SK-N-SH treated with all-trans-retinoic acid at 6 μM for 48 hours (cell line): ENCODE data around the gene TMTC2.

ENCODE experiments used
- ESRRG ChIP-seq: fragments of 250-450 bp; sonication (Bioruptor Pico); IDR thresholded peaks from 2 replicates; pipeline ENCODE4 v1.6.1; 2021; ENCODE audit warnings: mild to moderate bottlenecking
- ISL1 ChIP-seq: fragments of 250-450 bp; sonication (Bioruptor Pico); IDR thresholded peaks from 2 replicates; pipeline ENCODE4 v2.1.2; 2022; ENCODE audit warnings: mild to moderate bottlenecking, moderate library complexity
- PPARA ChIP-seq: fragments of 250-450 bp; sonication (Bioruptor Pico); IDR thresholded peaks from 2 replicates; pipeline ENCODE4 v1.5.0; 2020; ENCODE audit warnings: mild to moderate bottlenecking, borderline replicate concordance
- RARB ChIP-seq: fragments of 250-450 bp; sonication (Bioruptor Pico); IDR thresholded peaks from 2 replicates; pipeline ENCODE4 v1.8.0; 2021; ENCODE audit warnings: mild to moderate bottlenecking, moderate library complexity
- TOX ChIP-seq: fragments of 250-450 bp; sonication (Bioruptor Pico); IDR thresholded peaks from 2 replicates; pipeline ENCODE4 v1.8.0; 2021; ENCODE audit warnings: mild to moderate bottlenecking, moderate library complexity, borderline replicate concordance
- ZFP3 ChIP-seq: fragments of 250-450 bp; sonication (Bioruptor Pico); IDR thresholded peaks from 2 replicates; pipeline ENCODE4 v1.5.0; 2020; ENCODE audit warnings: mild to moderate bottlenecking, moderate library complexity
- ZNF565 ChIP-seq: fragments of 450-650 bp; formaldehyde crosslinking; conservative IDR thresholded peaks from 2 replicates; pipeline ENCODE4 v1.5.0; 2020; ENCODE audit warnings: low read depth, mild to moderate bottlenecking, moderate library complexity
- ZNF8 ChIP-seq: fragments of 450-650 bp; formaldehyde crosslinking; IDR thresholded peaks from 2 replicates; pipeline ENCODE4 v1.5.0; 2020; ENCODE audit warnings: mild to moderate bottlenecking, moderate library complexity
- TF ChIP-seq, protein P1 (sequence below): fragments of 250-450 bp; sonication (Bioruptor Pico); IDR thresholded peaks from 2 replicates; pipeline ENCODE4 v1.5.0; 2020; ENCODE audit warnings: mild to moderate bottlenecking, moderate library complexity
- TF ChIP-seq, protein P2 (sequence below): fragments of 250-450 bp; sonication (Bioruptor Pico); IDR thresholded peaks from 2 replicates; pipeline ENCODE4 v1.5.1; 2020; ENCODE audit warnings: low read depth, mild to moderate bottlenecking, moderate library complexity
- TF ChIP-seq, protein P3 (sequence below): fragments of 250-450 bp; sonication (Bioruptor Pico); IDR thresholded peaks from 2 replicates; pipeline ENCODE4 v1.8.0; 2020; ENCODE audit warnings: mild to moderate bottlenecking, moderate library complexity, borderline replicate concordance
- TF ChIP-seq, protein P4 (sequence below): fragments of 250-450 bp; sonication (Bioruptor Pico); IDR thresholded peaks from 2 replicates; pipeline ENCODE4 v1.5.1; 2021; ENCODE audit warnings: mild to moderate bottlenecking, moderate library complexity

DNA sequence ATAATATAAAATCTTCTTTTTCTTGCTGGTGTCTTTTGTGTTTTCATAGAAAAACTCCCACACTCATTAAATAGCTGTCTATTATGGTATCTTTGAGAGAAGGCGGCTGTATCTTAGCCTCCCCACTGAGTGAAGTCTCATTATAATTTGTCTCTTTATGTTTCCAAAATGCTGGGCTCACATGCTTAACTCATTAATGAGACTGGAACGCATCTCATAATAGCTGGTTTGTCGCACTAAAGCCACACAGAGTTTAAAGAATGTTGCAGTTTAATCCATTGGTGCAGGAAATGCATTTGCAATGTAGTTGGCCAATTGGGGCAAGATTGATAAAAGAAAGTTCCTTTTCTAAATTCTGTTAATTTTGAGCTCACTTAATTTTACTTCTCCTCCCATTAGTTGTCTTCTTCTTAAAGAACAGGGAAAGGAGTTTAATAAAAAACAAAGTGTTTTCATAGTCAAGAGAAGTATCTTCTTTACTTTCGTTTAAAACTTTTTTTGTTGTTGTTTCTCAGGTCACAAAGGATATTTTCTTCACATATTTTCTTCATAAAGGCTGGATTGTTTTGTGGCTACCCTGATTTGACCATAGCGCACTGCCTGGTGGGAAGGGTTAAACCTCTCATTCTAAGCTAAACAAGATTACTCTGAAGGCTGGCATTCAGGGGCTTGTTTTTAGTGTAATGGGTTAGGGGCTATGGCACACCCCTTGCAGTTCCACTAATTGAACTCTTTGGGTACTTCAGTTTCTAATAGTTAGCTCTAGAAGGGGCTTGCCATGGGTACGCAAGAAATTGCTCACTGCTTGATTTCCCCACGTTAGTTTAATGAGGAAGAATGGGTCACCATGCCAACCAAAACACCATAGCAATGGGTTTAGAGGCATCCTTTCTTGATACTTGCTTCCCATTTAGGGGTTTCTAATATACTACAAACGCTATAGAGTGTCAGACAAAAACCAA, 197.0 kb downstream of the TMTC2 start:
- TF ChIP-seq ZNF8 (CRISPR knock-in tag) = no peak
- no peak for TF ChIP-seq TOX (CRISPR knock-in tag)
- TF ChIP-seq, protein P1, sequence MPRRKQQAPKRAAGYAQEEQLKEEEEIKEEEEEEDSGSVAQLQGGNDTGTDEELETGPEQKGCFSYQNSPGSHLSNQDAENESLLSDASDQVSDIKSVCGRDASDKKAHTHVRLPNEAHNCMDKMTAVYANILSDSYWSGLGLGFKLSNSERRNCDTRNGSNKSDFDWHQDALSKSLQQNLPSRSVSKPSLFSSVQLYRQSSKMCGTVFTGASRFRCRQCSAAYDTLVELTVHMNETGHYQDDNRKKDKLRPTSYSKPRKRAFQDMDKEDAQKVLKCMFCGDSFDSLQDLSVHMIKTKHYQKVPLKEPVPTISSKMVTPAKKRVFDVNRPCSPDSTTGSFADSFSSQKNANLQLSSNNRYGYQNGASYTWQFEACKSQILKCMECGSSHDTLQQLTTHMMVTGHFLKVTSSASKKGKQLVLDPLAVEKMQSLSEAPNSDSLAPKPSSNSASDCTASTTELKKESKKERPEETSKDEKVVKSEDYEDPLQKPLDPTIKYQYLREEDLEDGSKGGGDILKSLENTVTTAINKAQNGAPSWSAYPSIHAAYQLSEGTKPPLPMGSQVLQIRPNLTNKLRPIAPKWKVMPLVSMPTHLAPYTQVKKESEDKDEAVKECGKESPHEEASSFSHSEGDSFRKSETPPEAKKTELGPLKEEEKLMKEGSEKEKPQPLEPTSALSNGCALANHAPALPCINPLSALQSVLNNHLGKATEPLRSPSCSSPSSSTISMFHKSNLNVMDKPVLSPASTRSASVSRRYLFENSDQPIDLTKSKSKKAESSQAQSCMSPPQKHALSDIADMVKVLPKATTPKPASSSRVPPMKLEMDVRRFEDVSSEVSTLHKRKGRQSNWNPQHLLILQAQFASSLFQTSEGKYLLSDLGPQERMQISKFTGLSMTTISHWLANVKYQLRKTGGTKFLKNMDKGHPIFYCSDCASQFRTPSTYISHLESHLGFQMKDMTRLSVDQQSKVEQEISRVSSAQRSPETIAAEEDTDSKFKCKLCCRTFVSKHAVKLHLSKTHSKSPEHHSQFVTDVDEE (CRISPR knock-in tag) = no peak
- TF ChIP-seq, protein P2, sequence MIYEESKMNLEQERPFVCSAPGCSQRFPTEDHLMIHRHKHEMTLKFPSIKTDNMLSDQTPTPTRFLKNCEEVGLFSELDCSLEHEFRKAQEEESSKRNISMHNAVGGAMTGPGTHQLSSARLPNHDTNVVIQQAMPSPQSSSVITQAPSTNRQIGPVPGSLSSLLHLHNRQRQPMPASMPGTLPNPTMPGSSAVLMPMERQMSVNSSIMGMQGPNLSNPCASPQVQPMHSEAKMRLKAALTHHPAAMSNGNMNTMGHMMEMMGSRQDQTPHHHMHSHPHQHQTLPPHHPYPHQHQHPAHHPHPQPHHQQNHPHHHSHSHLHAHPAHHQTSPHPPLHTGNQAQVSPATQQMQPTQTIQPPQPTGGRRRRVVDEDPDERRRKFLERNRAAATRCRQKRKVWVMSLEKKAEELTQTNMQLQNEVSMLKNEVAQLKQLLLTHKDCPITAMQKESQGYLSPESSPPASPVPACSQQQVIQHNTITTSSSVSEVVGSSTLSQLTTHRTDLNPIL (CRISPR knock-in tag) = no peak
- TF ChIP-seq ZNF565 (CRISPR knock-in tag) = no peak
- TF ChIP-seq PPARA (CRISPR knock-in tag) = no peak
- TF ChIP-seq RARB (CRISPR knock-in tag) = no peak
- no peak for TF ChIP-seq ISL1 (CRISPR knock-in tag)
- TF ChIP-seq ESRRG (CRISPR knock-in tag) = no peak
- TF ChIP-seq, protein P3, sequence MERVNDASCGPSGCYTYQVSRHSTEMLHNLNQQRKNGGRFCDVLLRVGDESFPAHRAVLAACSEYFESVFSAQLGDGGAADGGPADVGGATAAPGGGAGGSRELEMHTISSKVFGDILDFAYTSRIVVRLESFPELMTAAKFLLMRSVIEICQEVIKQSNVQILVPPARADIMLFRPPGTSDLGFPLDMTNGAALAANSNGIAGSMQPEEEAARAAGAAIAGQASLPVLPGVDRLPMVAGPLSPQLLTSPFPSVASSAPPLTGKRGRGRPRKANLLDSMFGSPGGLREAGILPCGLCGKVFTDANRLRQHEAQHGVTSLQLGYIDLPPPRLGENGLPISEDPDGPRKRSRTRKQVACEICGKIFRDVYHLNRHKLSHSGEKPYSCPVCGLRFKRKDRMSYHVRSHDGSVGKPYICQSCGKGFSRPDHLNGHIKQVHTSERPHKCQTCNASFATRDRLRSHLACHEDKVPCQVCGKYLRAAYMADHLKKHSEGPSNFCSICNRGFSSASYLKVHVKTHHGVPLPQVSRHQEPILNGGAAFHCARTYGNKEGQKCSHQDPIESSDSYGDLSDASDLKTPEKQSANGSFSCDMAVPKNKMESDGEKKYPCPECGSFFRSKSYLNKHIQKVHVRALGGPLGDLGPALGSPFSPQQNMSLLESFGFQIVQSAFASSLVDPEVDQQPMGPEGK (CRISPR knock-in tag) = no peak
- no peak for TF ChIP-seq ZFP3
- TF ChIP-seq, protein P4, sequence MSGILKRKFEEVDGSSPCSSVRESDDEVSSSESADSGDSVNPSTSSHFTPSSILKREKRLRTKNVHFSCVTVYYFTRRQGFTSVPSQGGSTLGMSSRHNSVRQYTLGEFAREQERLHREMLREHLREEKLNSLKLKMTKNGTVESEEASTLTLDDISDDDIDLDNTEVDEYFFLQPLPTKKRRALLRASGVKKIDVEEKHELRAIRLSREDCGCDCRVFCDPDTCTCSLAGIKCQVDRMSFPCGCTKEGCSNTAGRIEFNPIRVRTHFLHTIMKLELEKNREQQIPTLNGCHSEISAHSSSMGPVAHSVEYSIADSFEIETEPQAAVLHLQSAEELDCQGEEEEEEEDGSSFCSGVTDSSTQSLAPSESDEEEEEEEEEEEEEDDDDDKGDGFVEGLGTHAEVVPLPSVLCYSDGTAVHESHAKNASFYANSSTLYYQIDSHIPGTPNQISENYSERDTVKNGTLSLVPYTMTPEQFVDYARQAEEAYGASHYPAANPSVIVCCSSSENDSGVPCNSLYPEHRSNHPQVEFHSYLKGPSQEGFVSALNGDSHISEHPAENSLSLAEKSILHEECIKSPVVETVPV (CRISPR knock-in tag) = no peak
